ENCODE results near the gene NRDE2.

NRDE2 gene

DNA sequence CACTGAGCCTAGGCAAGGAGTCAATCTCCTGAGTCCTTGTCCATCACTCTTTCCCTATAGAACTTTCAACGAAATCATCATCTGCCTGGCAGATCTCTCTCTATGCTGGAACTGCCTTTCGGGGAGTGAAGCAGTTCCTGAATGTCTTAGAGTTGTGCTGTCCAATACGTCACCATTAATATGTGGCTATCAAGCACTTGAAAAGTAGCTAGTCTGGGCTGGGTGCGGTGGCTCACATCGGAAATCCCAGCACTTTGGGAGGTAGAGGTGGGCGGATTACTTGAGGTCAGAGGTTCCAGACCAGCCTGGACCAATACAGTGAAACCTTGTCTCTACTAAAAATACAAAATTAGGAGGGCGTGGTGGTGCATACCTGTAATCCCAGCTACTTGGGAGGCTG lies 35.1 kb downstream of the NRDE2 start:
- no peak for DNase-seq

DNA sequence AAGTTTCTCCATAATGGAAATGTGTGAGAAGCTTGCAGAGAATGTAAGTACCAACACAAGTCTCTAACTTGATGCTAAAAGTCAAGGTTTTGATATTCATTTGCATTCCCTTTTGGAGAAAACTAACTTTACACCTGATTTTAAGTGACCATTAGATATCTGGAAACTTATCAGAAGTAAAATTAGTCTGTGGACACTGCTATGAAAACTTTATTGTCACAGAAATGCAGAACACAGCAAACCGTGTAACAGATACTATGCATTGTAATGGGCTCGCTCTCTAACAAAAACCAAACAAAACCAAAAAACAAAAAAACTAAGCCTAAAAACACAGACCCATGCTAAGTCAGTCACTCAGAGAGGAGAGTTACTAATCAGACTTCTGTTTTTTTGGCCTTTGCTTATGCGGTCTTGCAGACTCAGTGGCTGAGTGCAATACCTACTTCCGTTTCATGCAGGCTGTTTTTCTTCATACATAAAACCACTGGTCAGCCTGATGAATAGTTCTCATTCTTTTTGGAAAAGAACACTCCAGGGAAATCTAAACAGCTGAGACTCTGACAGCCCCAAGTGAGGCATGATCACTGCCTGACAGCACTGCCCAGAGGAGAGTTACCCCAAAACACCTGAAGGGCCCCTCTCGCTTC lies 35.7 kb downstream of the NRDE2 start:
- no peak for DNase-seq

DNA sequence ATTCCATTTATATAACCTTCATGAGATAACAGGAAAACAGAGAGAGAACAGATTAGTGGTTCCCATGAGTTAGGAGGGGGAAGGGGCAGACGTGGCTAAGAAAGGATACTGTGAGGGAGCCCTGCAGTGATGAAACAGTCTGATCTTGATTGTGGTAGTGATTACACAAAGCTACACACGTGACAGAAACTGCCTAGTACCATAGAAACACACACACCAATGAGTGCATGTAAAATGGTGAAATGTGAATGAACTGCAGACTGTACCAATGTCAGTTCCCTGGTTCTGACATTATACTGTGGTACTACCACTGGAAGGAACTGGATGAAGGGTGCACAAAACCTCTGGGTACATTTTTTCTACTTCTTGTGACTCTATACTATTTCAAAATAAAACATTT lies 36.9 kb downstream of the NRDE2 start:
- DNase-seq = no peak

GRCh38 chr14:90293766-90294730 lies 37.7 kb downstream of the NRDE2 start:
- no peak for DNase-seq

DNA sequence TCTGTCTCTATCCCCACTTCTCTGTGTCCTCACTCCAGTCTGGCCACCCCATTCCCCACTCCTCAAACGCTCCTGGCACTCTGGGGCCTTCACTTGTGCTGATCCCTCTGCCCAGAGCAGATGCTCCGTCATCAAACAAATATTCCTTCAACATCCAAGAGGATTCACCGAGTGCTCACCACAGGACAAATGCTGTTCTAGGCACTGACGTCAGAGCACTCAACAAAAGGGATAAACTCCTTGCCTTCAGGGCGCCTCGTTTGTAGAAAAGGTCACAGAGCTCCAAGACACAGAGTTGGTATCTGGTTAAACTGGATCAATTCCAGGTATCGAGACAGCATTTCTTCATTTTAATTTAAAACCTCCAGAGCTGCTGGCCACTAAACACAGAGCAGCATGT lies 40.0 kb downstream of the NRDE2 start:
- no peak for DNase-seq

- no peak for DNase-seq
Observed at GRCh38 chr14:90290337-90291011, 41.3 kb downstream of the NRDE2 start.

DNA sequence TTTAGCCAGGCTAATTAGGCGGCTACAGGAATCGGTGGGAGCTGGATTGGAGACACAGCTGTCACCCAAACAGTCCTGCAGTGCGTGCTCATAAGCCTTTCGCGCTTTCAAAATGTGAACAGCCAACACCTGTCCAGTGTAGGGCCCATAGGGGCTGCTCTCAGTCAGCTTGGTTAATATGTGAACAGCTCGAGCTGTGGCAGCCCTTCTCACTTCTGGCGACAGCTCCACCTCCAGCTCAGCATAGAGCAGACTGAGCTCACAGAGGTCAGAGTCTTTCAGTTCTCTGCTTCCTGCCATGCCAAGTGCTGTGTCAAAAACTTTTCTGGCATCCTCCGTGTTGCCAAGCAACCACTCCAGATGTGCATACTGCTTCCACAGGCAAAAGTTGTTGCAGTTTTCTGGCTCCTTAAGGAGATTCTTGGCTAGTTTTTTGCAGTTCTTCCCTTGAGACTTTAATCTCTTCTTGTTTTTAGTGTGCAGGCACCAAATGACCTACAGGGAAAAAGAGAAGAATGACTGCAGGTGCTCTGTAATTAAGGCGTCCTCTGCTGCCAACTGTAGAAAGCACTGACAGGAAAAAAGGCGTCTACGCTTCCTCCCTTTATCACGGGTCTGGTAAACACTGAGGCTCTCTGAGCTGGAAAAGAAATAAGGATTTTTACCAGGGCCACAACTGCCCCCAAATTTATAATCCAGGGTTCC lies 42.9 kb downstream of the NRDE2 start:
- DNase-seq = no peak

DNA sequence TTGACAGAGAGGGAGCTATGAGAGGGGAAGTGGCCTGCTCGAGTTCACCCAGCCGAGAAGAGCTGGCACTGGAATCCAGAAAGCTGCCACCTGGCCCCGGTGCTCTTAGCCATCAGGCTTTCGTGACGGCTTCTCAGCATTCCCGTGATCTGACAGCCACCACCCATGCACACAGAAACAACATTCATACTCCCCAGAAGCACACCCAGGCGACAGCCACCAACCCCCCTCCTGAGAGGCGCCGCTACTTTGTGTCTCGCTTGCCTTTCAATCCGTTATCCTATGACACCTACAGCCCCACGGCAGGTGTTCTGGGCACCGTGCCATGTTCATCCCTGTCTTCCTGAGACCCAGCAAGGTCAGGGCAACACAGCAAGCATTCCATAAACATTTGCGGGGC lies 44.0 kb downstream of the NRDE2 start:
- no peak for DNase-seq

GRCh38 chr14:90281756-90282155 lies 50.0 kb downstream of the NRDE2 start:
- no peak for DNase-seq

DNA sequence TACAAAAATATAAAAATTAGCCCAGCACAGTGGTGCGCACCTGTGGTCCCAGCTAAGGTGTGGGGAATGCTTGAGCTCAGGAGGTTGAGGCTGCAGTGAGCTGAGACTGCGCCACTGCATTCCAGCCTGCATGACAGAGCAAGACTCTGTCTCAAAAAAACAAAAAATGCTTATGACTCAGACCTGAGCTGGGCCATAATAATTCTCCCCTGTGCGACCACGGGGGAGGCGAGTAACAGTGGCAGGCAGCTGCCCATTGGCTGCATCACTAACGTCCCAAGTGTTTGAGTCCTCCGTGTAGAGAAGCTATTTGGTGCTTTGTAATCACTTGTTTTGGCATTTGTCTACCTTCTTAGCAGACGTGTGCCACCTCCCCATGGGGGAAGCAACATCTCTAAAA lies 50.5 kb downstream of the NRDE2 start:
- no peak for DNase-seq

GRCh38 chr14:90280096-90280495 lies 51.6 kb downstream of the NRDE2 start:
- DNase-seq = no peak

- no peak for DNase-seq
Observed at GRCh38 chr14:90278199-90279175, 53.3 kb downstream of the NRDE2 start.

GRCh38 chr14:90277581-90278198 lies 54.1 kb downstream of the NRDE2 start:
- DNase-seq = no peak

- DNase-seq = no peak
Observed at GRCh38 chr14:90276646-90277367, 54.9 kb downstream of the NRDE2 start.

- no peak for DNase-seq
Observed at GRCh38 chr14:90275820-90276219, 55.9 kb downstream of the NRDE2 start.

- DNase-seq = no peak
Observed at GRCh38 chr14:90275458-90275814, 56.3 kb downstream of the NRDE2 start.

DNA sequence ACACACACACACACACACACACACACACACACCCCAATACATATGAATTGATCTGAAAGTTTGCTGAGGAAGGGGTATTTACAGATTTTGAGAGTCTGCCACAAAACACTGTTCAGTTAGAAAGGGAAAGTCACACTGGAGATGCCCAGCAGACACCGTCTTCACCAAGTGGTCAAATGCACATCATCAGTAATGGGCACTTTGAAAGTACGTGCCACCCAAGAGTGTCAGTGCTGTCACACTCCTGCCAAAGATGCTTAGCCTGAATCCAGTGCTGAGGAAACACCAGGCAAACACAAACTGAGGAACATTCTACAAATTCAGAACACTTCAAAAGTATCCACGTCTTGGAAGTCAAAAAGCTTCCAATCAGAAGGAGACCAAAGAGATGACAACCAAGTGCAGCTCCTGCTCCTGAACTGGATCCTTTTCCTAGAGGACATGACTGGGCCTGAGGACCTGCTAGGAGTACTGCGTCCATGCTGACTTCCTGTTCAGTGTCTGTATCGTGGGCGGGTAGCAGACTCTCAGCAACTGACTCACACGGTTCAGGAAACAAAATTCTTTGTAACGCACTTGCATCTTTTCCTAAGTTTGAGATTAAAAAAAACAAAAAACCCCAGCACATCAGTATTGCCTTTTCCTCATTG lies 56.8 kb downstream of the NRDE2 start:
- no peak for DNase-seq

DNA sequence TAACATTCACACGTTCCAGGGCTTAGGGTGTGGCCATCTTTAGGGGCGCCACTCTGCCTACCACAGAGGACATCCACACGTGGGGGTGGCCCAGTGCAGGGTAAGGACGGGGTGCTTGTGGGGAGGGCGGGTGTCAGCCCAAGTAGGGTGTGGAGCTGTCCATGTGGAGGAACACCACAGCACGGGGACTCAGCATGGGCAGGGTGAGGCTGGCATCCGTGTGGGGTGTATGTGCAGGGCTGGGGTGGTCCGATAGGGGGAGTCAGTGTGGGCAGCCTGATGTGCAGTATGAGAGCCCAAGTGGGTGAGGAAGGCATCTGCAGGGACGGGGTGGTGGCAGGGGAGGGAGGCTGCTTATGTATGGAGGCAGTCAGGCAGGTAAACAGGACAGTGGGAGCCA lies 57.7 kb downstream of the NRDE2 start:
- DNase-seq = no peak

GRCh38 chr14:90273532-90273931 lies 58.2 kb downstream of the NRDE2 start:
- no peak for DNase-seq

DNA sequence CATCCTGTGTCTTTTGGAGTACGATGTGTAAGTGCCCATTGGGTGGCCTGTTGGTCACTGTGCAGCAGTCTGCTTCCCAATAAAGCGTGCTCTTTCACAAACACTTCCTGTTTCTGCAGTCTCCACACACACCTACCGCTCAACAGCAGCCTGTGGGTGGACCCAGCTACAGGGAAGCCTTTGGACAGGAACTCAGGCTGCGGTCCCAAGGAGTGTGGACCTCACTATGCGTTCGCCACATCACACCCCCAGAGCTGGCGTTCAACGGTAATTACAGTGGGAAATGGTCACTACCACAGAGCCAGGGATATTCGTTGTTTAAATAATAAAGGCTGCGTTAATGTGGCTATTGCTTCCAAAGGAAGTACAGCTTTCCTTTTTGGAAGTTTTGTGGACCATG lies 59.2 kb downstream of the NRDE2 start:
- DNase-seq = no peak

Data from NCI-H187 (cell line).